GM08714 (cell line): ENCODE data around the gene GLRX2.
"Not testable (repeated sequence)": the region's sequence is repeated elsewhere in the genome, so short reads cannot be mapped to it uniquely, and the experiment has no call there.

Source experiments
- H3K4me3 ChIP-seq: fragments of 200-500 bp; sonication (Bioruptor generic); 2 replicates; pipeline ENCODE4 v1.5.1; 2014; ENCODE audit warnings: mild to moderate bottlenecking, low read length, inconsistent platforms
- ZNF274 ChIP-seq: IDR thresholded peaks from 2 replicates; pipeline ENCODE4 v1.6.1; 2012; ENCODE audit warnings: mild to moderate bottlenecking, low read depth, low read length

Gene GLRX2

GRCh38 chr1:193062698-193063463 is 42.3 kb downstream of the GLRX2 start:
- no peak overlapping the region for H3K4me3 ChIP-seq
- TF ChIP-seq ZNF274 = no peak

- TF ChIP-seq ZNF274 = no peak
- peak overlapping the region; percentile 81 for H3K4me3 ChIP-seq
These were observed 44.3 kb downstream of the GLRX2 start for GRCh38 chr1:193060938-193061337.

- peak overlapping the region; percentile 81 for H3K4me3 ChIP-seq
- no peak for TF ChIP-seq ZNF274
These were observed 44.8 kb downstream of the GLRX2 start for GRCh38 chr1:193060406-193060805.

GRCh38 chr1:193060115-193060403 is 45.2 kb downstream of the GLRX2 start:
- TF ChIP-seq ZNF274 = no peak
- peak overlapping the region; percentile 81 for H3K4me3 ChIP-seq

- no peak for TF ChIP-seq ZNF274
- peak within 1 kb of the TSS; percentile 81 for H3K4me3 ChIP-seq
These were observed 45.7 kb downstream of the GLRX2 start, which contains the start of the genes RO60 and UCHL5 for GRCh38 chr1:193059282-193060114. RO60 (plus strand) TSS chr1:193059612; CDS start chr1:193069055, 9,443 bp downstream. UCHL5 (minus strand) TSS chr1:193059360; CDS start chr1:193059260, 100 bp downstream.

GRCh38 chr1:193058529-193059281 is 46.5 kb downstream of the GLRX2 start:
- TF ChIP-seq ZNF274 = no peak
- peak overlapping the region; percentile 81 for H3K4me3 ChIP-seq

- H3K4me3 ChIP-seq = no peak overlapping the region
- no peak for TF ChIP-seq ZNF274
These were observed 51.0 kb downstream of the GLRX2 start for GRCh38 chr1:193054169-193054675.

- not testable (repeated sequence) for H3K4me3 ChIP-seq
These were observed 56.3 kb downstream of the GLRX2 start for GRCh38 chr1:193048913-193049312.
